Measurements from ENCODE around the gene TAC1. TPM values are rescaled to one million over a fixed set of nuclear protein-coding genes. Genes with fewer than 3 reads are reported as not detected.

The TAC1 gene, protein sequence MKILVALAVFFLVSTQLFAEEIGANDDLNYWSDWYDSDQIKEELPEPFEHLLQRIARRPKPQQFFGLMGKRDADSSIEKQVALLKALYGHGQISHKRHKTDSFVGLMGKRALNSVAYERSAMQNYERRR
- total RNA-seq, result not detected in 2 replicates

DNA sequence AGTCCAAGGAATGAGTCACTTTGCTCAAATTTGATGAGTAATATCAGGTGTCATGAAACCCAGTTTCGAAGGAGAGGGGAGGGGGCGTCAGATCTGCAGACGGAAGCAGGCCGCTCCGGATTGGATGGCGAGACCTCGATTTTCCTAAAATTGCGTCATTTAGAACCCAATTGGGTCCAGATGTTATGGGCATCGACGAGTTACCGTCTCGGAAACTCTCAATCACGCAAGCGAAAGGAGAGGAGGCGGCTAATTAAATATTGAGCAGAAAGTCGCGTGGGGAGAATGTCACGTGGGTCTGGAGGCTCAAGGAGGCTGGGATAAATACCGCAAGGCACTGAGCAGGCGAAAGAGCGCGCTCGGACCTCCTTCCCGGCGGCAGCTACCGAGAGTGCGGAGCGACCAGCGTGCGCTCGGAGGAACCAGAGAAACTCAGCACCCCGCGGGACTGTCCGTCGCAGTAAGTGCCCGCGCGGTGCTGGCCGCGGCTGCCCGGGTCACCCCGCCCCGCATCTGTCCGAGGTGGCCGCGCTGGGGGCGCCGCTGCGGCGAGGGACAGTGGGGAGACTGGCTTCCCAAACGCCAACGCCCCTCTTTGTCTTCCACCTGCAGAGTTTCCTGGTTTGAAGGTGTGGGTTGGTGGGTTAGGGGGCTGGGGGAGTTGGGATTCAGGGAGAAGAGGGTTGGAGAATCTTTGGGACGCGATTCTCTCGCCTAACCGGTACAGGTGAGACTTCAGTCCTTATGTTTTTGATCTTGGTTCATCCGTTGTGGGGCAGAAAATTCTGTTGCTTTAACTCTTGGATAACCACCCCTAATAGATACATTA lies at the start of gene TAC1:
TAC1 (plus strand) TSS at position 351 of the 829 bp plus-strand sequence. CDS start 527 bp downstream, outside the sequence.

Other genes with a start within 250 kb of the TAC1 start
- 3.4 and 7.3 TPM in 2 replicates for gene ASNS, start 140.3 kb downstream of the TAC1 start, total RNA-seq